Stimulated activated CD4-positive, alpha-beta T cell treated with anti-CD3 and anti-CD28 coated beads, Interleukin-1b, Interleukin-23, amount 100 ng/mL, for 1 hour (primary cell): ENCODE data around the gene DNAH17.
"Not testable (repeated sequence)": the region's sequence is repeated elsewhere in the genome, so short reads cannot be mapped to it uniquely, and the experiment has no call there.

Experiments
- DNase-seq, 2 donors: peaks; one replicate each; pipeline ENCODE4 v3.0.0-alpha.2; 2020; ENCODE audit warnings: low read depth in 2 of 2

DNAH17 gene

GRCh38 chr17:78525511-78526160, 51.6 kb downstream of the DNAH17 start:
- DNase-seq, result no peak

DNA sequence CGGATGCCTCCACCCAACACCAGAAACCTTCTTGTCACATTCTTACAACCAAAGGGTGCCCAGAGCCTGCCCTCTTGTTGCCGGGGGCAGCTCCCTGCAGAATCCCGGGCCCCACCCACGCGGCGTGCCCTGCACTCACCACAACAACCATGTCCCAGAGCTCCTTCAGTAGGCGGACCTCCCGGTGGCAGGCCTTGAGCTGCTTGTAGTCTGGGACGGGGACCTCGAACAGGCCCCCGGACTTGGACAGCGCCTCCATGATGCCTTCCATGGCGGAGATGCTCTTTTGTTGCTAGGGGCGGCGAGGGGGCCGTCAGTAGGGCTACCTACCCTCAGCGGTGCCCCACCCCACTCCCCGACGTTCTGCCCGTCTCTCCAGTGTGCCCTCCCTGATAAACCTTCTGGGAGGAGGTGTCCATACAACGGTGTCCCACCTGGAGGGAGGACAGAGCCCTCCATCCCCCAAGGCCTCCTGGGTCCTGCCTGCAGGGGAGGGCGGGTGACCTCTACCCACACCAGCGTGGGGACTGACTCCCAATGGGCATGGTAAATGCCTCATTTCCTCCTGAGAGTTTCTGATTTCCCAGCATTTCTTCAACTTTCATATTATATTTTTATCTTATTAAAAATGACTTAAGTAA, 52.2 kb downstream of the DNAH17 start:
- DNase-seq, result no peak

DNA sequence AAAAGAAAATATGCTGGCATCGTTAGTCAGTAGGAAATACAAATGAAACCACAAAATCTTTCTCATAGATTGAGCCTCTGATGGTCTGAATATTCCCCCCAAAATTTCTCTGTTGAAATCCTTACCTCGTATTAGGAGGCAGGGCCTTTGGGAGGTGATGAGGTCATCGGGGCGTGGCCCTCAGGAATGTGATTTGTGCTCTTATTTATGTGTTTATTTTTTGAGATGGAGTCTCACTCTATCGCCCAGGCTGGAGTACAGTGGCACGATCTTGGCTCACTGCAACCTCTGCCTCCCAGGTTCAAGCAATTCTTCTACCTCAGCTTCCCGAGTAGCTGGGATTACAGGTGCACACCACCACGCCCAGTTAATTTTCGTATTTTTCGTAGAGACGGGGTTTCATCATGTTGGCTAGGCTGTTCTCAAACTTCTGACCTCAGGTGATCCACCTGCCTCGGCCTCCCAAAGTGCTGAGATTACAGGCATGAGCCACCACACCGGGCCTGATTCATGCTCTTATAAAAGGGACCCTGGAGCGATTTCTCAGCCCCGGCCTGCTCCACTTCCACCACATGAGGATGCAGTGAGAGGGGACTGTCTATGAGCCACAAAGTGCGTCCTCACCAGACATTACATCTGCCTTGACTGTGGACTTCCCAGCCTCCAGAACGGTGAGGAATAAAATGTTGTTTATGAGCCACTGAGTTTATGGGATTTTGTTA, 53.1 kb downstream of the DNAH17 start:
- no peak for DNase-seq

GRCh38 chr17:78522031-78522809, 55.0 kb downstream of the DNAH17 start:
- no peak for DNase-seq

GRCh38 chr17:78517421-78517820, 59.8 kb downstream of the DNAH17 start:
- no peak for DNase-seq

GRCh38 chr17:78515480-78515879, 61.7 kb downstream of the DNAH17 start:
- no peak for DNase-seq

- no peak for DNase-seq
These were observed 62.7 kb downstream of the DNAH17 start for GRCh38 chr17:78514521-78514920.

GRCh38 chr17:78512976-78513375, 64.2 kb downstream of the DNAH17 start:
- no peak for DNase-seq

GRCh38 chr17:78510141-78511075, 66.8 kb downstream of the DNAH17 start:
- no peak for DNase-seq

GRCh38 chr17:78507526-78507925, 69.7 kb downstream of the DNAH17 start:
- no peak for DNase-seq

DNA sequence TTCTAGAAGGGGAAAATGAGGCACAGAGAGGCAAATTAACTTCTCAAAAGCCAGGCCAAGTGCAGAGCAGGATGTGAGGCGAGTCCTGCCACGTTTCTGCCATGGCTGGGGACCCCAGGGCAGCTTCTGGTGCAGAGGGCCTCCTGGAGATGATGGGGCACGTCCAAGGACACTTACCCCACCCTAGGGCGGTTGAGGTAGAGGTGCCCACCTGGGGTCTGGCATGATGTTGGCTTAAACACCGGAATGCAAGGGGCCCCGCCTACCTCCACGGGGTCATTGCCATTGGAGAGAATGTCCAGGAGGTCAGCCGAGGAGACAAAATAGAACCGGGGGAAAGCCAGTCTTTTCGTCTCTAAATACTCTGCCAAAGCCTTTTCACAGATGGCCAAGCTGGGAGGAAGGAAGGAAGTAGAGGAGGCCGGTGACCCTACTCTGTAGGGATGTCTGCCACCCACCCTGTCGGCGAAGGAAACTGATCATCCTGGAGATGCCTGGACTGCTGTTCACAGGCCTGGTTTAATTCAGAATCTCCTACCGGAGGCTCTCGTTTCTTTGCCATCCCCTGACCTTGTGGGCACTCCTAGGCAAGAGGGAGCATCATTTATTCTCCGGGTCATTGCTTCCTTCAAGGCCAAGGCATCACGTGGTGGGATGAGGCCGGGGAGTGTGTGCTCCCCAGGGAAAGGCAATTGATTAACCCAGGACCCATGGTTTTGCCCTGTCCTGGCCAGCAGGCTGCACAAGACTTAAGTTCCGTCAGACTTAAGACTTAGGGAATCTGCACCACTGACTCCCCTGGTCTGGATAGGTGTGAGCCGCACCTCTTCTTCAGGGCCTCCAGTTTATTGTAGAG, 70.5 kb downstream of the DNAH17 start:
- DNase-seq, result no peak

GRCh38 chr17:78504156-78504925, 72.9 kb downstream of the DNAH17 start:
- no peak for DNase-seq

DNA sequence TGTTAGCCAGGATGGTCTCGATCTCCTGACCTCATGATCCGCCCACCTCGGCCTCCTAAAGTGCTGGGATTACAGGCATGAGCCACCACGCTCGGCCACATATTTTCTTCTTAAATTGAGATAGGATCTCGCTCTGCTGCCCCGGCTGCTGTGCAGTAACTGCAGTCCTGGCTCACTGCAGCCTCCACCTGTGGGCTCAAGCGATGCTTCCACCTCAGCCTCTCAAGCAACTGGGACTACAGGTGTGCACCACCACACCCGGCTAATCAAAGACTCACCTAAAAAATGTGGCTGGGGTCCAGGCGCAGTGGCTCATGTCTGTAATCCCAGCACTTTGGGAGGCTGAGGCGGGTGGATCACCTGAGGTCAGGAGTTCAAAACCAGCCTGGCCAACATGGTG, 73.8 kb downstream of the DNAH17 start:
- not testable (repeated sequence) for DNase-seq

DNA sequence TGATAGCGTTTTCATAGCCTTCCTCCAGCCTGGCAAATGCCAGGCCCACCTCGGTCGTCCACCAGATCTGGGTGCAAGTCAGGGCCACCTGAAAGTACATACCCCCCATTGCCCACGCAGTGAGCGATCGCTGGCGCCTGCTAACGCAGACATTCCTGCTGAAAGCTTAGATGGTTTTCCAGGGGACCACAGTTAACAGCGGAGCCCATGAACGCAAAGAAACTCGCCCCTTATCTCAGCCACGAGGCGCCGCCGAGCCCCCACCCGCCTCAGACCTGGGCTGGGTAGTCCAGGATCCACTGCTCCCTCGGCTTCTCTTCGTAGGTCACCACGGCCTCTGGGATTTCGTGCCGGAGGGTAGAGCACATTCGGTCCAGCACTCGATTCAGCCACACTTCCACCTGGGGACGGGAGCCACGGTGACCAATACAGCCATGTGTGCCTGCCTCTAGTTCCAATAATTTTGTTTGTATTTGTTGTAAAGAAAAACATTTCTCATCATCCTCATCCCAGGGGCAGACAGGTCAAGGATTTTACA, 74.5 kb downstream of the DNAH17 start:
- DNase-seq, result no peak

DNA sequence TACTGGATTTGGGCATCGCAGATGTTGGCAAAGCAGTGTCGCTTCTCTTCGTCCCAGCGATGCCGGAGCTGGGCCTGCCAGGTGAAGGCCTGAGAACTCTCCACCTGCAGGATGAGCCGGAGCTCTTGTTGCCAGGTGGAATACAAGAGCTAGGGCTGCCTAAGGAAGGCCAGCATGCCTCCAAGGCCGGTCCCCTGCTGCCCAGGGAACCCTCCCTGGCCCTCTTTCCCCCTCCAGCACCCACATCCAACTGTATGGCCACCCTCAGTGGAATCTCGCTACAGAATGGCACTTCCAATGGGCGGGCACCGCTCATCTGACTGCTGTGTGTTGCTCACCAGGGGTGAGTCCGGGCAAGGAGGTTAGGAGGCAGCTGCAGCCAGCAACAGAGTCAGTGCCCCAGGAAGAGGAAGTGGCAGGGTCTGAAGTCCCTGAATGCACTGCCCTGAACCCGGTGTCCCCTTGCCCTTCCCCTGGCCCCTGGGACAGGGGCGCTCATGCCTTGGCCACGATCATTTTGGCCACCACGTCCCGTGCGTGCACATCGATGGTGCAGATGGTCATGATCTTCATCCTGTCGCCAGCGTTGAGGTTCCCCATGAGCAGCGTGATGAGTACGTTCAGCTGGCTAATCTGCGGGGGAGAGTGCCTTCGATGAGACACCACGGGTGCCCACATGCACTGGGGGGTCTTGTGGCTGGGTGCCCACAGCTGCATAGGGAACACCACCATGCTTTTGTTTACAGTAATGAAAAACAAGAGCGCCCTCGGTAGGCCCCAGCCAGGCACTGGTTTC, 75.8 kb downstream of the DNAH17 start:
- DNase-seq, result no peak

GRCh38 chr17:78500806-78501205, 76.4 kb downstream of the DNAH17 start:
- DNase-seq, result no peak

DNA sequence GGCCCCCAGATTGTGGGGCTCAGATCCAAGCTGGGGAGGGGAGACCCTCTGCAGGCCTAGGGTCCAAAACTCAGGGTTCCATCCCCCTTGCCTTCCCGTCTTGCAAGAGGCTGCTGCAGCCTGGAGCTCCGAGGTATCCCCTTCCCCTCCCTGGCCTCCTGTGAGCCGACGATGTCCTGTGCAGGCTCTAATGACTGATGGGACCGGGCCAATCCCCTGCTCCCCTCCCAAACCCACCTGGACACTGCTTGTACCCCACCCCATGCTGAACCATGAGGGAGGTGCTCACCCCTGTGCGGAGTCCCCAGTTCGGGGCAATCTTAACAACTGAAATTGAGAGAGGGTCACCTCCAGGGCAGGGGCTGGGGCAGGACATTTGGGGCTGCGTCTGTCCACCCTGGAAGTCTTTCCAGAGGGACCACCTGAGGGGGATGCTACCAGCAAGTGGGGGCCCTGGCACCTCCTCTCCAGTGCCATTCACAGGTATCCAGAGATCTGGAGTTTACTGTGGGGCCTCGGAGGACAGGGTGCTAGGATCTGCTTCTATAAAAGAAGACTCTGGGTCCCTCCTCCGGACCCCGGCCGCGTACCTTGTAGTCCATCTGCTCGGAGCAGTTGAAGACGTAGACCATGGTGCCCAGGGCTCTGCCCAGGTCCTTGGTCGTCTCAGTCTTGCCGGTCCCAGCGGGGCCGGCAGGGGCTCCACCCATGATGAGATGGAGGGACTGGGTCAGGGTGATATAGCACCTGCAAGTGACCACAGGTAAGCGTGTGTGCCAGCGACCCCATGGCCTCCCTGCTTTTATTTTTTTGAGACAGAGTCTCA, 77.3 kb downstream of the DNAH17 start:
- DNase-seq, result no peak
